Measurements from ENCODE around the gene FOXK1.

- no peak for TF ChIP-seq CTCF (IDR thresholded peaks at IDR 0.05; ENCODE audit: insufficient read depth, low read length)
- TF ChIP-seq POLR2AphosphoS5 (IDR thresholded peaks at IDR 0.05; ENCODE audit: low read depth) = no peak
- TF ChIP-seq REST (IDR thresholded peaks at IDR 0.05; ENCODE audit: insufficient replicate concordance, low read depth) = no peak
- no peak for TF ChIP-seq GABPA (IDR thresholded peaks at IDR 0.05; ENCODE audit: low read depth)
Measured at GRCh38 chr7:4808026-4808425, 125.9 kb downstream of the FOXK1 start.
